ENCODE data around the gene MOB3B.

- TF ChIP-seq CTCF (IDR thresholded peaks at IDR 0.05) (no peak), POLR2A (IDR thresholded peaks at IDR 0.05) (no peak)
Measured at GRCh38 chr9:27505744-27506161, 23.9 kb downstream of the MOB3B start.
